GM21390 (cell line): Measurements from ENCODE around the gene CXorf51B.
"Not testable (repeated sequence)": the region's sequence is repeated elsewhere in the genome, so short reads cannot be mapped to it uniquely, and the experiment has no call there.

ENCODE experiments used
- ATAC-seq: cut with Tn5 transposase; IDR thresholded peaks from one replicate; pipeline ENCODE4 v1.9.1; 2021; ENCODE audit not compliant: unreplicated experiment

Gene CXorf51B

GRCh38 chrX:146809471-146809870 lies at the start of gene CXorf51B:
TSS of gene CXorf51B (plus strand) at chrX:146809771. CDS start at chrX:146809792, 21 bp downstream.
- ATAC-seq, result not testable (repeated sequence)

GRCh38 chrX:146814644-146815043 lies 5.1 kb downstream of the CXorf51B start, which contains the start of gene CXorf51A:
TSS of gene CXorf51A (minus strand) at chrX:146814744. CDS start at chrX:146814723, 21 bp downstream.
- not testable (repeated sequence) for ATAC-seq

GRCh38 chrX:146831994-146832393 lies 22.4 kb downstream of the CXorf51B start:
- ATAC-seq, result no peak

GRCh38 chrX:146854281-146854680 lies 44.7 kb downstream of the CXorf51B start:
- ATAC-seq, result no peak
